ENCODE results near the gene CEP128.
A peak's percentile ranks its signal among the peaks of the same experiment; 100 is the strongest.

Gene CEP128

DNA sequence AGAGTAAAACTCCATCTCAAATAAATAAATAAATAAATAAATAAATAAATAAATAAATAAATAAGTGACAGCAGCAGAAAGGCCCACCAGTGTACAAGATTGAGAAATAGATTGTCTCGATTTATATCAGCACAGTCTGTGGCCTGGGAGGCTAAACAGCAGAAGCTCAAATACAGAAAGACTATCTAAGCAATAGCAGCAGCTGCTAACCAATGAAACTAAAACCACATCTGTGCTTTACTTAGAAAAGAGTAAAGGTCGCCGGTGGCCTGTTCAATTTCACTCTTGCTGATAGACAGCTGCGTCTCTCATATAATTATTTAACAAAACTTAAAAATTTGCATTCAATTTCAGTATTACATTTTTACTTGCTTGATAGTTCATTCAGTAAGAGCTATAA, 325.7 kb downstream of the CEP128 start:
- no peak for DNase-seq (ENCODE audit: low read depth in 3 of 3)

DNA sequence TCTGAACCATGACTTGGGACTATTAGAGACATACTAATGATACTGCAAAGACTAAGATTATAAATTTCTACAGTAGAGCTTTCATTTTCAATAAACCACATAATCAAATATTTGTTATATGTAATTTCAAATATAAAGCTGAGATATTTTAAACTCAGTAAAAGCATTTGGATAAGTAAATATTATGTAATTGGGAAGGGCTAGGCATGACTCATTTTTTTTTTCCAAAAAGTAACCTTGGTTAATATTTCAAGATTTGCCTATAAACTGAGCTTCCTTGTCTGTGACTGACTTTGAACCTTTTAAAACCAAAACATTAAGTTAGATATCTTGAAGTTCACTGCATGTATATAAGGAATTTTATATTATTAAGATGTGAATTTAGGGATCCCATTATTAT, 332.5 kb downstream of the CEP128 start:
- DNase-seq (ENCODE audit: low read depth in 3 of 3): no peak

DNA sequence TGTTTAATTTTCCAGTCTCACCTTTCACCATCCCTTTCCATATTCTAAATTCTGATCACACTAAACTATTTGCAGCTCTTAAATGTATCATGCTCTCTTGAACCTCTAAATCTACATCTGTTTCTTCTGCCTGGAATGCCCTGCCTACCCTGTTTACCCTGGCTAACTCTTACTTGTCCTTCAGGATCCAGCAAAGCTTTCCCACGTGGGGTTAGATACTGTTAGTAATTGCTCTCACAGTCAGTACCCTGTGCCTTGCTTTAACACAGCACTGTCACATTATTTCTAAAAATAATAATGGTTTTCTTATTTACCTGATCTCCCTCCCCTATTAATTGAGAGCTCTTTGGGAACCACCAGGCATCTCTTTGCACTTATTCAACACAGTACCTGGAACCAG, 333.0 kb downstream of the CEP128 start:
- DNase-seq (ENCODE audit: low read depth in 3 of 3): no peak

DNA sequence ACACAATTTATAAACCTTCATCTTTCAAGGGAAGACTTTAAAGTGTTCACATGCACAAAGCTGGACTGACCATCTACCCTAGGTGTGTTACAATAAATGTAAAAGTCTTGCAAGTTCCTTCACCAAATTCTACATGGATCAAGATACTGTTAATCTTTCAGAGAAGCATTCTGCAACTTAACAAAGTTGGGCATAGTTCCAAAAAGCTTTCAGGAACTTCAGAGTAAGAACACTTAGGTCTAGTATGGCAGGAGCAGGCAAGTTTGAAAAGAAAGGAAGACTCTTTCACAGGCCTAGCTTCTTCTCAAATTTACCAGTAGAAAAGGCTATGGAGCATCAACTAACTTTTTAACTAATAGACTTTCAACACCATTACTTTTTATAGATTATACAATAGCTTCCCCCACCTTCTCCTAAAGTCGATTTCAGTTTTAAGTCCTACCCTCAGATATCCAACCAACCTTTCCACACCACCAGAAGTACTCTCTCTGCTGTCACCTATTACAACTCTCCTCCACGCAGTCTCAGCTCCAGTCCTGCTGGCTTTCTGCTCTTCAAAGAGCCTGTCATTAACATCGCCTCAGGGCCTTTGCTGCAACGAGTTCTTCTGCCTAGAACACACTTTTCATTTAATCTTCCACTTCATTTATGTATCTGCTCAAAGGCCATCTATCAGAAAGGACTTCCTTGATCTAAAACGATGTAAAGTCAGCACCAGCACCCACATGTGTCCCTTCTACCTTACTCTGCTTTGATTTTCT, 333.9 kb downstream of the CEP128 start:
- no peak for DNase-seq (ENCODE audit: low read depth in 3 of 3)

DNA sequence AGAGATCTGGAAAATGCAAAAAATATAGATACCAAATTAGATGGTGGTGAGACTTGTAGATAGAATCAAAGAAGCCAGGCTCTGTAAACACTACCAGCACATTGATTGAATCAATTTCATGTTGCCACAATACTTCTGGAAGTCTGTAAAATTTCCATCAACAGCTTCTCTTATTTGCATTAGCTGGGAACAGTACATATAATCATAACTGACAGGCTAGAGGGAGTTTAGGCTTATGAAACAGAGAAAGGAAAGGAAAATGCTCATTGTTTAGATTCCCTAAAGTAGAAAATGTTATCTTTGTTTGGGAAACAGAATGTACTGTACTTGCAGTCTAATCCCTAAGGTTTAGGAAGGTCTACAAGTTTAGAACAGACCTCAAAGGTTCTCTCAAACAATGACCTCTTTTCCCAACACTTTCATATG, 335.2 kb downstream of the CEP128 start:
- no peak for DNase-seq (ENCODE audit: low read depth in 3 of 3)

DNA sequence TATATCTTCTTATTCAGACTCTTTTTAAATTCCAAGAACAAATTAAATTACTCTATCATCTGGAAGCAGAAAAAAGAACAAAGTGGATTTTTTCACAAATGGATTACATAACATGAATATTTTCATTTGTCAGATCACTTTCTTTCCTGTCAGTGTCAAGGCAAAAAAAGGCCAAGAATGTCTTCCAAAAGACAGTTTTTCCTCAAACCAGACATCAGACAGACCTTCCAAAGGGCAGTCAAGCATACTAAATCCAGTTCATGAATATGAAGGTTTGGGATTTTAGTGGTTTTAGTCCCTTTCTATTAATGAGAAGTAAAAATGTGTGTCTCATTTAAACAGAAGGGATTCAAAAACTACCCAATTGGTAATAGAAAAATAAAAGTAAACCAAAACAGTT, 336.0 kb downstream of the CEP128 start:
- no peak for DNase-seq (ENCODE audit: low read depth in 3 of 3)

DNA sequence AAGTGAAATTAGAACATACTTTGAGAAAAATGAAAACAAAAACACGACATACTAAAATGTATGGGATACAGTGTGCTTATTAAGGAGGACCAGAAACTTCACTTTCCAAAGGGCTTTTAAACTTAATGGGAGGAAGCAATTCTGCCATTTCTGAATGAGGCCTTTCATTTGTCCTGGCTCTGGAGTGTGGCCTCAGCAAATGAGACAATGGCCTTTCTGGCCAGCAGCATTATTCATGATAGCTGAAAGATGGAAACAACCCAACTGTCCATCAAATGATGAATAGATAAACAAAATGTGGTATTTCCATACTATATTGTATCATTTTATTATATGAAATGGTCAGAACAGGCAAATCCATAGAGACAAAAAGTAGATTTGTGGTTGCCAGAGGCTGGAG, 338.6 kb downstream of the CEP128 start:
- DNase-seq (ENCODE audit: low read depth in 3 of 3): no peak

DNA sequence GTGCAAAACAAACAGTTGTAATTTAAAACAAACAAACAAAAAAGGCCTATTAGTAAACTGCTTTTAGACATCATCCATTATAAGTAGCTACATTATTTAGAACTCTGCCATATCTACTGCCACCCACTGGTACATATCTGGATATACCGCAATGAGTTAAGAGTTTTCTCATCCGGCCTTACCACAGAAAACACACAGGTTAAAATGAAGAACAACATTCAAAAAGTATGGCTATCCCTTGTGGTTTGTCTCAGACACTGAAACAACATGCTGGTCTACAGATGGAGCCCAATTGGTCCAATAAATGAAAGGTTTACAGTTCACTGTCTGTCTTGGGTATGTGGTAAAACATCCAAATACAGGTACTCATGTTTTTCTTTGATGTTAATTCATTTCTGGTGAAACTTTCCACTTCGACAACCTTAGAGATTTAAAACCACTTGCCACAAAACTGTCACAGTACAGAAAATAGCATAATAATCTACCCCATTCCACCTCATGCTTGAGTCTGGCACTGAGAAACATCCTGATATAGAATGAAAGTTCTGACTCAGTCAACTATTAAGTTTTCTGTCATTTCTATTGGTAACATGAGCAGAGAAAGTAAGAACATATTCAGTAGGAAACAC, 354.3 kb downstream of the CEP128 start:
- peak in 2 of 3 donors; percentile 0 to 1 for DNase-seq (ENCODE audit: low read depth in 3 of 3)

DNA sequence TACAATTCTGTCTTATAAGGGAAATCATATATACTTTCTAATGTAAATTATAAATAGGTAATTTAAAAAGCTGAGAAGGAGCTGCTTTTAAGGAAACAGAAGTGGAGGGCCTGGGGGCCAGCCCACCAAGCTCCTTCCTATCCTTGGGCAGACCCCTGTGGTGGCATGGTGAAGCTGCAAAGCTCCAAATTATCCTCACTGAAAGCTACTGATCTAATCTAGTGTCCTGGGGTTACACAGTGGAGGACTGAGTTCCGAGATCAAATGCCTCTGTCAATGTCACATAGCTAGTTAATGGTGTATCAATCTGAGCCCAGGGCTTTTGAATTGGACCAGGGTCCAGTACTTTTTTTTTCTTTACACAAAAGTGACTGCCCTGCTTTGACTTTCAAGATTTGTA, 355.4 kb downstream of the CEP128 start:
- DNase-seq (ENCODE audit: low read depth in 3 of 3): no peak

DNA sequence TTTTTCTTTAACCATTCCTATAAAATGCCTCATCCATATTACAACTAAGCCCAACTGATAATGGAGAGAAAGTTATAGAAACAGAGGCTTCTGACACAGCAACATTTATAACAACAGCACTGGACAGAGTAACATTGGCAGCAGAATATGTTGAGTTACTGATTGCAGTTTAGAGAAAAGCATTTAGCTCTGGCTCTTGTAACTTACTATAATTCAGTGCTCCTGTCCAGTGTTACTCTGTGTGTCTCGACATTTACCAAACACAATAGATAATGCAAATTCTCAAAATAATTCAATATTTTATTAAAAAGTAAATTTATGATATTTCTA, 356.1 kb downstream of the CEP128 start:
- no peak for DNase-seq (ENCODE audit: low read depth in 3 of 3)

DNA sequence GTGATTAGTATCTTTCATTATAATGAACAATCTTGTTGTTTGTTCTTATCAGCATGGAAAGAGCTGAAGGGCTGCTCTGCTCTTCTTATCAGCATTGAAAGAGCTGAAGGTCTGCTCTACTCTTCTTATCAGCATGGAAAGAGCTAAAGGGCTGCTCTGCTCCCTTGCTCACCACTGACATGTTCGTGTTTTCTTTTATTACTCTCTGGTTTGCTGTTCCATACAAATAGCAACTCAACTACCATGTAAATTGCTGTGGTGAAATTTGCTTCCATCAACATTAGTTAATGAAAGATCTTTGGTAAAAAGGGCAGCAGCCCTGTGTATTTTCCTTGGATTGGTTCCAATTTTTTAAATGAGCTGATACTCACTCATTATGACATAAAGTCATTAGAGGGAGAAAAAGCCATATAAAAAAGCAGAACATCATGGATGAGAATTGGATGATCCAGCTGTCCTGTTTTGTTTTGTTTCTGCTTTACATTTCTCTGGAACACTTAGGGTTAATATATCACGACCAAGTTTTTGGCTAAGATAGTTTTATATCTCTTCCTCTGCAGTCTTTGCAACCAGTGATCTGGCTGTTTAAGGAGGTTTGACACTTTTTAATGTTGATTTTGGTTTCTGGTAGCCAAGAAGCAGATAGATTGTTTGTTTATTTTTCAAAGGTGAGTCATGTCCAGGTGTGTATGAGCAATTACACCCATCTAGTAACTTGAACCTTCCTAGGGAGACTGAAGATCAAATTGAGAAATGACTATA, 356.6 kb downstream of the CEP128 start:
- DNase-seq (ENCODE audit: low read depth in 3 of 3): no peak

DNA sequence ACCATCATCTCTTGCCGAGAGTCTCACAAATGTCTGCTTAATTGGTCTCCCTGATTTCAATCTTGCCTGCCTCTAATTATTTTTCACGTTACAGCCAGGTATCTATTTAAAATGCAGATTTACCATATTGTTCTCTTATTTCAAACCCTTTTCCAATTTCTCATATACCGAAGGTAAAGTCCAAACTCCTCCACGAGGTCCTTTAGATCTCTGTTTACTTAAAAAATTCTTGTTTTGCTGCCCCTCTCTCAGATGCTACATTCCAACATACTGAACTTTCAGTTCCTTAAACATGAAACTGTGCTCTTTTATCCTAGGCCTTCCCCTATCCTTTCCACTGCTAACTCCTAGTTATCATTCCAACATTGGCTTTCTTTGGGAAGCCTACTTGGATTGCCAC, 363.9 kb downstream of the CEP128 start:
- DNase-seq (ENCODE audit: low read depth in 3 of 3): no peak

DNA sequence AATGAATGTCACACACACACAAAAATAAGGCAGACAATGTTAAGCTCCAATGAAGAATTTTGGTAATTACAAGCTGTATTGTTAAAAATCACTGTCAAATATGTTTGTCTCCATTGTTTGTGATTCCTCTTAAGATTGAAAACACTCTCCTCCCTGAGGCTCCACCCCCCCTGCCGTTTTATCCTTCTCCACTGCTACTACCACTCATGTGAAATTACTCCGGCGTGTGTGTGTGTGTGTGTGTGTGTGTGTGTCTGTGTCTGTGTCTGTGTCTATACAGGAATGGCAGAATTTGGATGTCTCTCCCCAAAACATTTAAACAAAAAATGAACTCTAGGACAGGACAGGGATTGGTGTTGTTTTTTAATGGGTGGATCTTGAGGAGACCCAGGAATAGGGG, 365.1 kb downstream of the CEP128 start:
- DNase-seq (ENCODE audit: low read depth in 3 of 3): no peak

DNA sequence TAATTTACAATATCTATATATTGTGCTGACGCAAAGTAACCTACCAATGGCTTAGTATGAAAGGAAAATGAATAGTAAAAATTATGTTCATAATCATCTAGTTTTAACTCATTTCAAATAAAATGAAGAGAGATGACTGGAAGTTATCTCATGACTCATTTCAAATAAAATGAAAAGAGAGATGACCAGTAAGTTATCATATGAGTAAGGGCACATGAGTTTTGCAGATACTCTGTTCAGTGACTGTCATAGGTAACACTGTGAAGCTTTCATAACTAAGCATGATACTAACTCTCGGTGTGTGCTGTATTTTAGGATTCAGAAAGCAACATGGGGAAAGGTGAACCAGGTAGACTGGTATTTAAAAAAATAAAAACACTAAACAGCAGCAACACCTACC, 365.8 kb downstream of the CEP128 start:
- DNase-seq (ENCODE audit: low read depth in 3 of 3): no peak

DNA sequence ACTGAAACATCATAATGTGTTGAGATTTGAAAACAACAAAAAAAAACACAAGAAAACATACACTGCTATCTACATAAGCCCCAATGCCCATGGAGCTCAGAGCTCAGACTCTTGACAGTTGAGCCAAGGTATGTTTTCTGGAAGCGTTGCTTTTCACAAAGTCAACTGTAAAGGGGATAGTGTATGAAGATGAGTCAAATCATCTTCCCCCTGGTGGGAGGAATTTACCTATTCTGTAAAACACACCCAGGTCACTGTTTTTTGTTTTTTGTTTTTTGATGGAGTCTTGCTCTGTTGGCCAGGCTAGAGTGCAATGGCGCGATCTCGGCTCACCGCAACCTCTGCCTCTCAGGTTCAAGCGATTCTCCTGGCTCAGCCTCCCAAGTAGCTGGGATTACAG, 368.9 kb downstream of the CEP128 start:
- no peak for DNase-seq (ENCODE audit: low read depth in 3 of 3)

DNA sequence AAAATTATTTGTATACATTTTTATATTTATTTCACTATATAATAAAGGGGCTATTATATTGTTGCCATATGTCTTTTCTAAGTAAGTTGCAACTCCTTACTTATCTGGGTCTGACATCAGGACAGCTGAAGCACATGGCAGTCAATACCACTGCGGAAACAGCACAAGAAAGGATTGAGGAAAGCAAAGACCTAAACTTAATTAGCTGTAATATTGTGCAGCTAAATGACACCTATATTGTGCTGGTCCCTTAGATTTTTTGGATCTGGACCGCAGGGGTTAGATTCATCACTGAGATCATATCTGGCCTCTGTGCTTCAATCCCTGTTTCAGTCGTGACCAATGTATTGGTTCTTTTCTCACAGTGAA, 370.6 kb downstream of the CEP128 start:
- no peak for DNase-seq (ENCODE audit: low read depth in 3 of 3)

DNA sequence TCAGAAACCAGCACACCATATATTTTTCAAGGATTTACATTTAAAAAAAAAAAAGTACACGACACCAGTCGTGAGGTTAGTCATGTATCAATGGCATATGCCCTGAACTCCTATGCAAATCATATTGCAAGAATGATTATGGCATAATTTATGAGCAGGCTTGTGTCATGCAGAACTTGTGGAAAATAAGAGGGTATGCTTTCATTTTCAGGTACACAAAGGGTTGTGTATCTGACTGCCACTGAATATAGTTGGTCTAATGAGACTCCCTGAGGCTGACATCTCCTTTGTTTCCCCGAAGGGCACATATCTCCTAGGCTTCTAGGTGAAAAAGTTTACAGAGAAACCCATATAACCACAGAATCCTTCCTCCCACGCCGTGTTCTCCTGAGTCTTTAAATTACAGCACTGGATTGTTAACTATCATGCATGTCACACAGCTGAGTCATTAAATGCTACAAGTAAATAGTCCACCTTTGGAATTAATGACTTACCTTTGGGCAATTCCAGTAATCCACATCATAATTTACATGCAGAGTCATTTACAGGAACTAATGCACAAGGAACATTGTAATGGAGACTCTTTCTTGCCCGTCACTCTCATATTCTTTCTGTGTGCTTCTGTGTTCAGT, 373.5 kb downstream of the CEP128 start:
- no peak for DNase-seq (ENCODE audit: low read depth in 3 of 3)

DNA sequence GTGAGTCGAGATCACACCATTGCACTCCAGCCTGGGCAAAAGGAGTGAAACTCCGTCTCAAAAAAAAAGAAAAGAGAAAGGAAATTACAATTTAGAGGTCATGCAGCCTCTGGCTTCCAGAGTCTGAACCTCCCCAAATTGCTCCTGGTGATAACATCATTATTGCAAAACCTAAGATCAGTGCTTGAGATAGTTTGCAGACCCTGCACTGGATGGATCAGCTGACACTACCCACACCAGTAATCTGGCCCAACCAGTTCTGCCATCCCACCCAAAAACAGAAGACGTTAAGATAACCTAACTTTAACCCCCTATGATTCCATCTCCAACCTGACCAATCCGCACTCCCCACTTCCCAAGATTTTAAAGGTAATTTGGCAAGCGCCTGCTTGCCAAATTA, 376.5 kb downstream of the CEP128 start:
- no peak for DNase-seq (ENCODE audit: low read depth in 3 of 3)

DNA sequence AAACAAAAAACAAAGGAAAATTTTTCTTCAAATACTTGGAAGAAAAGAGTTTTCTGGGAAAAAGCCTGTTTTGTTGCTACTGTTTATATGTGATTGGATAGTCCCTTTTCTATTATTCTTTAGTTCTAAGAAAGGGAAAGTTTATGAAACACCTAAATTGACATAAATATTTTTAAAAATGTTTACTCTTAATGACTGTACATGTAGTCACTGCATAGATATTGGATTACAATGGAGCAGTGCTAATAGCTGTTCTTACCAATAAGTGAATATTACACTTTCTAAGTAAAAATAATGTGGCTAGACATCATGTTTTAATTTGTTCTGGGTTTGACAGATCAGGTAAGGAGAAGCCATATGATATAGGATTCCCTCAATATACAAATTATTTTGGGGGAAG, 377.5 kb downstream of the CEP128 start:
- no peak for DNase-seq (ENCODE audit: low read depth in 3 of 3)

DNA sequence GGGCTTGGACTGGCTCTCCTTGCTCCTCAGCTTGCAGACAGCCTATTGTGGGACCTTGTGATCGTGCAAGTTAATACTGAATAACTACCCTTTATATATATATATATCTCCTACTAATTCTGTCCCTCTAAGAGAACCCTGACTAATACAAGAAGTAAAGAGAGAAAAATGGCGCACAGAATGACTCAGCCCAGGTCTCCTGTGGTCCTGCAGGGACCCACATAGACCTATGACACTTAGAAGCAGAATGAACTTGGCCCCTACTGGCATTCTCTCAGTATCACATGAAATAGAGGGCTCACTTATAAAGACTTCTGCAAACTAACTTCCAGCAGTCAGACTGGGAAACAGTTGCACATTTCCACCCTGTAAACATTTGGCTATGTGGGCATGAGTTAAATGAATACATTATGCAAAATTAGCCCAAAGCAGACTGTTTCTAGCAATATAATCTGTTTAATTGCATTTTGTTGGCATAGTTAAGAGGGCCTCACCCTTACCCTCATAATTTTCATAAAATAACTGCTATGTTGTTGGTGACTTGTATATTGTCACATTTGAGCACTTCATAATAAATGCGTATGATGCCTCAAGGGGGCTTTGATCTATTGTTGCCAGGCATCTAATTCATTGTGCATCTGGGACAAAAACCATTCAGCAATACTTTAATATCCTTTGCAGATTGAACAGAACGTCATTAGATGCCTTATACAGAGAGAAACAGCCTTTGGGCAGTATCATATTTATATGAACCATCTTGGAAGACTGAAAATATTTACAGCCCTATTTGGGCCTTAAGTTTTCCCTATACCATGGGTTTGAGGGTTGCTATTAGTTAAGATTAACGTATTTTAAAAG, 380.5 kb downstream of the CEP128 start:
- no peak for DNase-seq (ENCODE audit: low read depth in 3 of 3)

DNA sequence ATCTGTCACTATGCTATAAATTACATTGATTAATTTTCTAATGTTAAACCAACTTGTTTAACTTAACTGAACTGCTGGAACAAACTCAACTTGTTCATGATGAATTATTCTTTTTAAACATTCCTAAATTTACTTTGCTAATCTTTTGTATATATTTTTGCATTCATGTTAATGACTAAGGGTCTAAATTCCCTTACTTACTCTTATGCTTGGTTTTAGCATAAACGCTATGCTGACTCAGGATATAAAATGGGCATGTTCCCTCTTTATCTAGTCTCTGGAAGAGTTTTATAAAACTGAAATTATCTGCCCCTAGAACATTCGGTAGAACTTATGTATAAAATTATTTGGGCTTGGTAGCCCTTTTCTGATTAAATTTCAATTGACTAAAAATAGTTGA, 387.4 kb downstream of the CEP128 start:
- no peak for DNase-seq (ENCODE audit: low read depth in 3 of 3)

DNA sequence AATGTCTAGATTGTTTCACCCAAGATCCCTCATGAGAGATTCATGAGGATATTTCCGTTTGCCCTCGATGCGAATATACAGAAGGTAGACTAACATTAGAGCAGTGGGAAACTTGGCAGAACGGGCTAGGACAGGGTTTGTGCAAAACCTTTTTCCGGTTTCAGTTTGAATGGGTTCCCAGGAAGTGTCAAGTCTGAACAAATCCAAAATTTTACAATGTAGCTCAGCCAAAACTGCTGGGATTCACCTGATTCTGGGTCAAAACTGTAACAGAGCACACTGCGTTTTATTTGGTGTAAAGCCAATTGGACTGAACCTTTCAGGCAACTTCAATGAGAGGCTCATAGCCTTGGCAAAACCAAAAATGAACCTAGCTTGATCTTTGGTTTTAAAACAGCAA, 392.4 kb downstream of the CEP128 start:
- DNase-seq (ENCODE audit: low read depth in 3 of 3): no peak
